Neuronal stem cell (in vitro differentiated cells): ENCODE results near the gene PDE7B.
A peak's percentile ranks its signal among the peaks of the same experiment; 100 is the strongest.
"Not testable (repeated sequence)": the region's sequence is repeated elsewhere in the genome, so short reads cannot be mapped to it uniquely, and the experiment has no call there.

Experiments
- DNase-seq: peaks from one replicate; pipeline ENCODE4 v3.0.0-alpha.2; 2013; ENCODE audit warnings: low spot score
- H2AFZ ChIP-seq: one replicate; pipeline ENCODE4 v1.6.1; 2013; ENCODE audit warnings: mild to moderate bottlenecking, low read length, inconsistent platforms
- H2AK5ac ChIP-seq: 2 replicates; pipeline ENCODE4 v1.6.1; 2013; ENCODE audit warnings: low read depth, mild to moderate bottlenecking, inconsistent platforms, low read length, moderate library complexity, mixed read lengths
- H2BK120ac ChIP-seq: 2 replicates; pipeline ENCODE4 v1.6.1; 2013; ENCODE audit warnings: low read depth, mild to moderate bottlenecking, inconsistent platforms, low read length, moderate library complexity, mixed read lengths
- H2BK12ac ChIP-seq: one replicate; pipeline ENCODE4 v1.6.1; 2013; ENCODE audit warnings: low read length, inconsistent platforms
- H2BK15ac ChIP-seq: 2 replicates; pipeline ENCODE4 v1.6.1; 2013; ENCODE audit warnings: mild to moderate bottlenecking, low read length, inconsistent platforms, mixed read lengths
- H2BK5ac ChIP-seq: one replicate; pipeline ENCODE4 v1.6.1; 2013; ENCODE audit warnings: inconsistent platforms, mild to moderate bottlenecking, low read length, moderate library complexity
- H3K14ac ChIP-seq: one replicate; pipeline ENCODE4 v1.6.1; 2013; ENCODE audit warnings: low read length, inconsistent platforms
- H3K18ac ChIP-seq: 2 replicates; pipeline ENCODE4 v1.6.1; 2013; ENCODE audit warnings: low read length, inconsistent platforms
- H3K23ac ChIP-seq: 2 replicates; pipeline ENCODE4 v1.6.1; 2013; ENCODE audit warnings: low read depth, mild to moderate bottlenecking, mixed read lengths, low read length, inconsistent platforms; ENCODE audit not compliant: poor library complexity
- H3K27ac ChIP-seq: replicated peaks from 3 replicates; pipeline ENCODE4 v1.5.1; 2013; ENCODE audit warnings: low read length, inconsistent platforms
- H3K27me3 ChIP-seq, 3 experiments: 2 replicates each; pipeline ENCODE4 v1.6.1; 2013; ENCODE audit warnings: low read length in 3 of 3, mild to moderate bottlenecking in 2 of 3, inconsistent platforms in 1 of 3, low read depth in 1 of 3, mixed read lengths in 1 of 3, moderate library complexity in 1 of 3; ENCODE audit not compliant: control insufficient read depth in 3 of 3, insufficient read depth in 3 of 3
- H3K36me3 ChIP-seq, 2 donors: replicated peaks in 1 of 2; 2 replicates each; pipeline ENCODE4 v1.6.1; 2013; ENCODE audit warnings: low read length in 2 of 2; ENCODE audit not compliant: control insufficient read depth in 2 of 2, insufficient read depth in 2 of 2
- H3K4ac ChIP-seq: 2 replicates; pipeline ENCODE4 v1.6.1; 2013; ENCODE audit warnings: inconsistent platforms, mild to moderate bottlenecking, low read length, moderate library complexity
- H3K4me1 ChIP-seq, 2 donors: 1 replicate in 1 of 2; 2 replicates in 1 of 2; pipeline ENCODE4 v1.6.1; 2013; ENCODE audit warnings: low read length in 2 of 2, low read depth in 1 of 2; ENCODE audit not compliant: control insufficient read depth in 2 of 2, insufficient read depth in 1 of 2
- H3K4me2 ChIP-seq: one replicate; pipeline ENCODE4 v1.6.1; 2013; ENCODE audit warnings: mild to moderate bottlenecking, low read length, inconsistent platforms; ENCODE audit not compliant: insufficient read depth, poor library complexity, severe bottlenecking
- H3K4me3 ChIP-seq, 2 donors: 2 replicates each; pipeline ENCODE4 v1.5.1; 2013; ENCODE audit warnings: low read length in 2 of 2, mild to moderate bottlenecking in 2 of 2, inconsistent platforms in 1 of 2, moderate library complexity in 1 of 2
- H3K79me1 ChIP-seq: one replicate; pipeline ENCODE4 v1.6.1; 2013; ENCODE audit warnings: low read depth, mild to moderate bottlenecking, inconsistent platforms, low read length, moderate library complexity
- H3K9ac ChIP-seq: one replicate; pipeline ENCODE4 v1.6.1; 2013; ENCODE audit warnings: mild to moderate bottlenecking, low read depth, low read length, inconsistent platforms; ENCODE audit not compliant: poor library complexity
- H3K9me3 ChIP-seq, 2 donors: replicated peaks in 1 of 2; 2 replicates each; pipeline versions ENCODE3 to v1.6.1; 2013; ENCODE audit warnings: low read length in 2 of 2, mild to moderate bottlenecking in 2 of 2, inconsistent platforms in 1 of 2, low read depth in 1 of 2, mixed read lengths in 1 of 2, moderate library complexity in 1 of 2; ENCODE audit not compliant: control insufficient read depth in 2 of 2, insufficient read depth in 1 of 2
- H4K8ac ChIP-seq: one replicate; pipeline ENCODE4 v1.6.1; 2013; ENCODE audit warnings: low read depth, mild to moderate bottlenecking, inconsistent platforms, low read length, moderate library complexity
- H4K91ac ChIP-seq: one replicate; pipeline ENCODE4 v1.6.1; 2013; ENCODE audit warnings: low read length, low read depth, mild to moderate bottlenecking, inconsistent platforms; ENCODE audit not compliant: poor library complexity
- WGBS, 2 donors: extraction: QIAGEN DNeasy Blood & Tissue Kit; methylation state at CpG; one replicate each; pipeline ENCODE4 v1.1.7; 2013; ENCODE audit warnings: missing lambda C conversion rate in 2 of 2, mixed read lengths in 1 of 2; ENCODE audit not compliant: insufficient read length in 2 of 2, insufficient replicate concordance in 1 of 2; ENCODE audit errors: extremely low coverage in 2 of 2; 5-methylcytosine and 5-hydroxymethylcytosine counted together

Gene PDE7B

GRCh38 chr6:136105797-136106196 lies 254.3 kb downstream of the PDE7B start:
- H2AK5ac ChIP-seq, H3K23ac ChIP-seq, H3K4me3 ChIP-seq, H3K18ac ChIP-seq, H2BK12ac ChIP-seq, DNase-seq, H3K27me3 ChIP-seq, H4K91ac ChIP-seq, H2BK5ac ChIP-seq, H3K9me3 ChIP-seq, H4K8ac ChIP-seq, H3K27ac ChIP-seq, H3K14ac ChIP-seq, H3K9ac ChIP-seq, H2BK15ac ChIP-seq, H3K79me1 ChIP-seq, H2BK120ac ChIP-seq, H3K4ac ChIP-seq, H3K36me3 ChIP-seq, H2AFZ ChIP-seq, H3K4me2 ChIP-seq: not testable (repeated sequence)
- no CpG with 5 or more reads among the region's 4 CpGs for WGBS, 2 donors
- peaks cover 10 to 33% of the 10 kb centered on the region in 2 donors for H3K4me1 ChIP-seq

DNA sequence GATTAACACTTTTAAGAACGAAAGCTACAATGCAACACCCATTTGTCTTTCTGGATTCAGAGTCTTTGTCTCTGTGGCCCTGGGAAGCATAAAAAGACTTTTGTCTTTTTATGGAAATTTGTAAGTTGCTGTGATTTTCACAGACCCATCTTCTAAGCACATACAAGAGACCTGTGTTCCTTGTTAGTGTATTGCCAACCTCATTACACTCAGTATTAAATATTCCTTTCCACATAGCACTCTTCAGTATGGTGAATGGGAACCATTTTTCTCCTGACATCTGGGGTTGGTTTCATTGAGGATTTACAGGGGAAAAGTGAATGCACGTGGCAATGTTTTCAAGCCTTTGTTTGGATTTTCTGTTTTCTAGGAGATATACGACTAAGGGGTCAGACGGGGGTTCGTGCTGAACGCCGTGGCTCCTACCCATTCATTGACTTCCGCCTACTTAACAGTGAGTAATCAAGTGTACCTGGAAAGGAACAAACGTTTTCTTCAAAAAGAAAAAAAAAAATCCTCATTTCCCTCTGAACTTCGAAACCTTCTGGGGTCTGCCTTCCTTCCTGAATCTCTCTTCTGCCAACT lies 257.0 kb downstream of the PDE7B start:
- H4K91ac ChIP-seq, result no peak overlapping the region
- H3K79me1 ChIP-seq, result no peaks in the 10 kb centered on the region
- H3K4me3 ChIP-seq, result no peak overlapping the region
- H3K9me3 ChIP-seq, result no peaks in the 10 kb centered on the region
- H3K27me3 ChIP-seq, result no peaks in the 10 kb centered on the region
- H3K27ac ChIP-seq, result no peak overlapping the region
- no peak overlapping the region for H3K23ac ChIP-seq
- H3K14ac ChIP-seq, result no peak overlapping the region
- no peak overlapping the region for H2BK120ac ChIP-seq
- no peak overlapping the region for H3K4me2 ChIP-seq
- H3K18ac ChIP-seq, result no peak overlapping the region
- H3K36me3 ChIP-seq, result no peaks in the 10 kb centered on the region
- no peak overlapping the region for H2BK15ac ChIP-seq
- no peak for DNase-seq
- no CpG with 5 or more reads among the region's 10 CpGs for WGBS, 2 donors
- H3K9ac ChIP-seq, result no peak overlapping the region
- peaks cover 9 to 42% of the 10 kb centered on the region in 2 donors for H3K4me1 ChIP-seq
- H4K8ac ChIP-seq, result no peak overlapping the region
- no peak overlapping the region for H2AK5ac ChIP-seq
- peak overlapping the region; percentile 66 for H2AFZ ChIP-seq
- no peak overlapping the region for H2BK12ac ChIP-seq
- no peak overlapping the region for H3K4ac ChIP-seq
- no peak overlapping the region for H2BK5ac ChIP-seq

DNA sequence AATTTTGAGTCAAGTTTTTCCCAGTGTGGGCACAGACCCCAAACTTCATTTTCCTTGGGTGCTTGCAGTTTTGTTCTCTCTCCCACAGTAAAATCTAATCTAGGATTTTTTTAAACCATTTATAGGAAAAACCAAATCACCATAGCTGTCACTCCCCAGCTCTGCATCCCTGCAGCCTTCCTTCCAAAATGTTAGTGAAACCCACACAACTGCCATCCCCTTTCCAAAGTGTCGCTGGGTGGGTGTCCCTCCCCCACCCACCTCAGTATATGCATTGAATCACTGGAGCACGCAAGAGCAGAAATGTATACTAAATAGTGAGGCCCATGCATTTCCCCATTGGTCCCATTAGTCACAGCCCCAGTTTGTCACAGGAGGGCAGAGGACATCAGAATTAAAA lies 260.3 kb downstream of the PDE7B start:
- no peaks in the 10 kb centered on the region for H3K36me3 ChIP-seq
- no peak overlapping the region for H3K27ac ChIP-seq
- DNase-seq, result no peak
- H3K18ac ChIP-seq, result no peak overlapping the region
- H3K9ac ChIP-seq, result no peak overlapping the region
- H4K91ac ChIP-seq, result no peak overlapping the region
- H3K4me3 ChIP-seq, result no peak overlapping the region
- WGBS, 2 donors, result no CpG with 5 or more reads among the region's 2 CpGs
- H3K79me1 ChIP-seq, result peaks cover 1% of the 10 kb centered on the region
- H2AFZ ChIP-seq, result peak overlapping the region; percentile 61
- H3K4me1 ChIP-seq, result peaks cover 8 to 36% of the 10 kb centered on the region in 2 donors
- no peak overlapping the region for H3K4ac ChIP-seq
- no peak overlapping the region for H2AK5ac ChIP-seq
- peaks cover 0 to 3% of the 10 kb centered on the region in 2 donors for H3K9me3 ChIP-seq
- no peak overlapping the region for H3K4me2 ChIP-seq
- no peak overlapping the region for H2BK15ac ChIP-seq
- H4K8ac ChIP-seq, result no peak overlapping the region
- H3K27me3 ChIP-seq, result no peaks in the 10 kb centered on the region
- H2BK12ac ChIP-seq, result no peak overlapping the region
- no peak overlapping the region for H3K14ac ChIP-seq
- no peak overlapping the region for H3K23ac ChIP-seq
- H2BK5ac ChIP-seq, result no peak overlapping the region
- no peak overlapping the region for H2BK120ac ChIP-seq

DNA sequence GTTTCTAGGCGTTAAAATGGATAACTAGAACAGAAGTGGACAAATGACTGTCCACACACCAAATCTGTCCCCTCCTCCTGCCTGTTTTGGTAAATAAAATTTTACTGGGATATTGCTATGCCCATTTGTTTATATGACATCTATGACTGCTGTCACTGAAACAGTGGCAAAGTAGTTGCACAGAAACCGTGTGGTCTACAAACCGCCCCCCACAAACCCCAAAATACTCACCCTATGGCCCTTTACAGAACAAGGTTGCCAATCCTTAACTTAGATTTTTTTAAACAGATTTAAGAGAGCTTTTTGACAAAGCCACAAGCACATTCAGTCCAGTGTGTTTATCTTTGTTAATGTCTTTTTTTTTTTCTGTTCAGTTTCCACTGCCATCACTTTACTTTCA lies 260.8 kb downstream of the PDE7B start:
- Histone ChIP-seq H2BK15ac (no peak overlapping the region), H2BK120ac (no peak overlapping the region), H3K18ac (no peak overlapping the region), H3K79me1 (peaks cover 1% of the 10 kb centered on the region), H3K9me3 (peaks cover 0 to 3% of the 10 kb centered on the region in 2 donors), H2BK5ac (no peak overlapping the region), H2AFZ (peak overlapping the region; percentile 61), H3K4me2 (no peak overlapping the region), H2BK12ac (no peak overlapping the region), H2AK5ac (no peak overlapping the region), H3K27ac (no peak overlapping the region), H3K4me1 (peaks cover 8 to 36% of the 10 kb centered on the region in 2 donors), H3K23ac (no peak overlapping the region), H3K4me3 (no peak overlapping the region), H4K8ac (no peak overlapping the region), H3K14ac (no peak overlapping the region), H3K36me3 (no peaks in the 10 kb centered on the region), H3K9ac (no peak overlapping the region), H4K91ac (no peak overlapping the region), H3K27me3 (no peaks in the 10 kb centered on the region), H3K4ac (no peak overlapping the region)
- no peak for DNase-seq
- no CpG with 5 or more reads among the region's 3 CpGs for WGBS, 2 donors
